ENCODE results near the gene TPPP2. TPM values are rescaled to one million over a fixed set of nuclear protein-coding genes. Genes with fewer than 3 reads are reported as not detected.

The TPPP2 gene
- total RNA-seq, 1 donor from 2014 or later, result not detected

GRCh38 chr14:21041676-21042433 is 11.8 kb downstream of the TPPP2 start, which contains the start of gene RNASE7:
Gene RNASE7 (plus strand): TSS chr14:21042362. CDS start chr14:21042993, 631 bp downstream.
- no peaks in the 10 kb centered on the region for H3K36me3 Mint-ChIP-seq
- H3K4me1 Mint-ChIP-seq, result peaks cover 61% of the 10 kb centered on the region
- H3K4me3 Mint-ChIP-seq, result no peak within 1 kb of the TSS
- no peaks in the 10 kb centered on the region for H3K27me3 Mint-ChIP-seq (ENCODE audit: low read depth)
- peak within 1 kb of the TSS; percentile 19 for H3K27ac Mint-ChIP-seq
- no peaks in the 10 kb centered on the region for H3K9me3 Mint-ChIP-seq
- TF ChIP-seq, protein P1, sequence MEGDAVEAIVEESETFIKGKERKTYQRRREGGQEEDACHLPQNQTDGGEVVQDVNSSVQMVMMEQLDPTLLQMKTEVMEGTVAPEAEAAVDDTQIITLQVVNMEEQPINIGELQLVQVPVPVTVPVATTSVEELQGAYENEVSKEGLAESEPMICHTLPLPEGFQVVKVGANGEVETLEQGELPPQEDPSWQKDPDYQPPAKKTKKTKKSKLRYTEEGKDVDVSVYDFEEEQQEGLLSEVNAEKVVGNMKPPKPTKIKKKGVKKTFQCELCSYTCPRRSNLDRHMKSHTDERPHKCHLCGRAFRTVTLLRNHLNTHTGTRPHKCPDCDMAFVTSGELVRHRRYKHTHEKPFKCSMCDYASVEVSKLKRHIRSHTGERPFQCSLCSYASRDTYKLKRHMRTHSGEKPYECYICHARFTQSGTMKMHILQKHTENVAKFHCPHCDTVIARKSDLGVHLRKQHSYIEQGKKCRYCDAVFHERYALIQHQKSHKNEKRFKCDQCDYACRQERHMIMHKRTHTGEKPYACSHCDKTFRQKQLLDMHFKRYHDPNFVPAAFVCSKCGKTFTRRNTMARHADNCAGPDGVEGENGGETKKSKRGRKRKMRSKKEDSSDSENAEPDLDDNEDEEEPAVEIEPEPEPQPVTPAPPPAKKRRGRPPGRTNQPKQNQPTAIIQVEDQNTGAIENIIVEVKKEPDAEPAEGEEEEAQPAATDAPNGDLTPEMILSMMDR (IDR thresholded peaks at IDR 0.05; ENCODE audit: unreplicated experiment), result no peak
- no peak for DNase-seq (ENCODE audit: low spot score in 2 of 2, unreplicated experiment in 2 of 2)

- Mint-ChIP-seq H3K4me1 (peaks cover 53% of the 10 kb centered on the region), H3K36me3 (no peaks in the 10 kb centered on the region), H3K9me3 (no peaks in the 10 kb centered on the region), H3K4me3 (no peak overlapping the region), H3K27me3 (ENCODE audit: low read depth) (no peaks in the 10 kb centered on the region), H3K27ac (no peak overlapping the region)
- TF ChIP-seq, protein P1 (IDR thresholded peaks at IDR 0.05; ENCODE audit: unreplicated experiment), result no peak
- DNase-seq (ENCODE audit: low spot score in 2 of 2, unreplicated experiment in 2 of 2), result no peak
Measured at GRCh38 chr14:21042918-21043317, 12.9 kb downstream of the TPPP2 start.

GRCh38 chr14:21043387-21043973 is 13.5 kb downstream of the TPPP2 start:
- no peaks in the 10 kb centered on the region for H3K9me3 Mint-ChIP-seq
- DNase-seq (ENCODE audit: low spot score in 2 of 2, unreplicated experiment in 2 of 2), result no peak
- peaks cover 48% of the 10 kb centered on the region for H3K4me1 Mint-ChIP-seq
- H3K27ac Mint-ChIP-seq, result no peak overlapping the region
- no peaks in the 10 kb centered on the region for H3K27me3 Mint-ChIP-seq (ENCODE audit: low read depth)
- H3K36me3 Mint-ChIP-seq, result no peaks in the 10 kb centered on the region
- no peak overlapping the region for H3K4me3 Mint-ChIP-seq
- TF ChIP-seq, protein P1 (IDR thresholded peaks at IDR 0.05; ENCODE audit: unreplicated experiment), result no peak

DNA sequence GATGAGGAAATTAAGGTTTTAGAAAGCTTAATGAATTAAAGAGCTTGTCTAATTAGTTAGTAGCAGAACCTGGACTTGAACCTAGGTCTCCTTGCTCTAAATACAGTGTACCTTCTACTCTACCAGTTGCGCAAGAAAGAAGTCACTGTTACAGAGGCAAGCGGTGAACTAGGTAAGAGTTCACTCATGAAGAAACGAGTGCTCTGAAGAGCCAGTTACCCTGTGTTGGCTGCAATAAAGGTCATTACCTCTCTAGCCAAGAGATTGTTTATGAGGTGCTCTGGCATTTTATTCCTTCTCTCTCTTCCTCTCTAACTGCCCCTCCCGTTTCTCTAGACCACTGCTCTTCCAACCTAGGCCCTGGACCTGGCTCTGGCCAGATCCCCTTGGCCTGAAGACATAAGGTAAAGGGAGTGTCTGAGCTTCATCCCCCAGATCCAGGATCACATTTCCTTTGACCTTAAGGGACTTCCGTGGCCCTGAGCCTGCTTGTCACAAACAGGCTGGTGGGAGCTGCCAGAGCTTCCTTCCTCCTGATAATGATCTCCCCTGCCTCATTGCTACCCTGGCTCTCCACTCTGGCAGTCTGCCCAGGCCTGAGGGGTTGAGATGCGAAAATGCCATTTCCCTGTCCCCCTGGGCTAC is 14.1 kb downstream of the TPPP2 start:
- no peaks in the 10 kb centered on the region for H3K36me3 Mint-ChIP-seq
- no peak for DNase-seq (ENCODE audit: low spot score in 2 of 2, unreplicated experiment in 2 of 2)
- TF ChIP-seq, protein P1 (IDR thresholded peaks at IDR 0.05; ENCODE audit: unreplicated experiment), result no peak
- peaks cover 42% of the 10 kb centered on the region for H3K4me1 Mint-ChIP-seq
- no peak overlapping the region for H3K27ac Mint-ChIP-seq
- H3K9me3 Mint-ChIP-seq, result no peaks in the 10 kb centered on the region
- no peak overlapping the region for H3K4me3 Mint-ChIP-seq
- no peaks in the 10 kb centered on the region for H3K27me3 Mint-ChIP-seq (ENCODE audit: low read depth)

GRCh38 chr14:21047378-21047781 is 17.4 kb downstream of the TPPP2 start:
- TF ChIP-seq, protein P1 (IDR thresholded peaks at IDR 0.05; ENCODE audit: unreplicated experiment), result no peak
- no peak overlapping the region for H3K4me3 Mint-ChIP-seq
- H3K4me1 Mint-ChIP-seq, result peaks cover 23% of the 10 kb centered on the region
- no peaks in the 10 kb centered on the region for H3K36me3 Mint-ChIP-seq
- no peaks in the 10 kb centered on the region for H3K9me3 Mint-ChIP-seq
- no peaks in the 10 kb centered on the region for H3K27me3 Mint-ChIP-seq (ENCODE audit: low read depth)
- H3K27ac Mint-ChIP-seq, result peak overlapping the region; percentile 13
- DNase-seq (ENCODE audit: low spot score in 2 of 2, unreplicated experiment in 2 of 2), result no peak

Measured in mesothelial cell of epicardium (in vitro differentiated cells).